Type B pancreatic cell (in vitro differentiated cells): ENCODE measurements around the gene ZNF414. TPM values are rescaled to one million over a fixed set of nuclear protein-coding genes. Genes with fewer than 3 reads are reported as not detected.
A peak's percentile ranks its signal among the peaks of the same experiment; 100 is the strongest.

Source experiments
- DNase-seq: peaks from one replicate; pipeline ENCODE4 v3.0.0; 2021; ENCODE audit warnings: mixed read lengths; ENCODE audit not compliant: unreplicated experiment; ENCODE audit errors: extremely low spot score
- H3K27ac Mint-ChIP-seq: 2 replicates; pipeline ENCODE4 v1.8.0; 2021; ENCODE audit warnings: mild to moderate bottlenecking, mixed read lengths
- H3K27me3 Mint-ChIP-seq: 2 replicates; pipeline ENCODE4 v1.8.0; 2021; ENCODE audit warnings: mixed read lengths
- H3K36me3 Mint-ChIP-seq: 2 replicates; pipeline ENCODE4 v1.8.0; 2021; ENCODE audit warnings: mixed read lengths
- H3K4me1 Mint-ChIP-seq: one replicate; pipeline ENCODE4 v1.8.0; 2021; ENCODE audit warnings: mixed read lengths; ENCODE audit not compliant: unreplicated experiment
- H3K4me3 Mint-ChIP-seq: 2 replicates; pipeline ENCODE4 v1.8.0; 2021; ENCODE audit warnings: mild to moderate bottlenecking, mixed read lengths
- H3K9me3 Mint-ChIP-seq: 2 replicates; pipeline ENCODE4 v1.8.0; 2021; ENCODE audit warnings: mixed read lengths
- total RNA-seq: library from RNA; stranded (reverse); gene quantifications from 2 replicates; pipeline ENCODE4 v1.2.1, GENCODE V29; 2021; ENCODE audit warnings: low replicate concordance
- TF ChIP-seq, protein P1 (sequence below): fragments of 200-600 bp; sonication (generic); conservative IDR thresholded peaks from 2 replicates; pipeline ENCODE4 v1.5.0; 2021; ENCODE audit warnings: antibody characterized with exemption, mild to moderate bottlenecking

ZNF414 gene
- total RNA-seq, 1 donor from 2014 or later = 25.4 TPM

DNA sequence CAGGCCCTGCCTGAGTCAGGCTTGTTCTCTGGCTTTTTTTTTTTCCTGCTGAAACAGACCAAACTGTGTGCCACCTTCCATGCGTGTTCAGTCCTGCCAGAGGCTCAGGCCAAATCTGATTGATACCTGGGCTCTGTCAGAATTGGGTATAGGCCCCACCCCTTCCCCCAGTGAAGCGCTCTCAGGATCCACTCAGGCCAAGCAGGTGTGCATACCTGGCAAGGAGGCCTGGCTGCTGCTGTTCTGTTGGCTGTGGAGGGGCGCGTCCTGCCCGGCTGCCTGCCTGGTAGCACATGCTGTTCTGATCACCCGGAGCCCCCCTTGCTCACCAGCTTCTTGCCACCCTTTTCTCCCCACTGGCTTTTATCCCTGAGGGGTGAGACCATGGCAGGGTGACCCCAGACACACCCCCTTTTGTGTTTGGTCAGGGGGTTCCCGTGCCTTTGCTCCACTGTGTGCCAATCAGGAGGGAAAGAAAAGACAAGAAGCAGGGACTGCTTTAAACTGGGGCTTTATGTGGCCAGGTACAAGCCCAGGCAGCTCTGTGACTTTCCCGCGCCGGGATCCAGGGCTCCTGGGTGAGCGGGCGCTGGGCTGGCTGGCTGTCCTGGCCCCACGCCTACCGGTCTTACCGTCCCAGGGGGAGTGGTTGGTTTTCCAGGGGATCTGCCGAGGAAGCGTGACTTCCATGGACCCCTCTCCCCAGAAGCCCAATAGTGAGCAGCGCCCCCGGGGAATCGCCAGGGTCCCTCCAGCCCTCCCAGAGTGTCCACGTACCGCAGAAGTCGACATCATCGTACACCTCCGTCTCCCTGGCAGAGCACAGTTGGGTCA is 24.2 kb downstream of the ZNF414 start:
- H3K27ac Mint-ChIP-seq = peak overlapping the region; percentile 55
- peaks cover 4% of the 10 kb centered on the region for H3K4me1 Mint-ChIP-seq
- TF ChIP-seq, protein P1, sequence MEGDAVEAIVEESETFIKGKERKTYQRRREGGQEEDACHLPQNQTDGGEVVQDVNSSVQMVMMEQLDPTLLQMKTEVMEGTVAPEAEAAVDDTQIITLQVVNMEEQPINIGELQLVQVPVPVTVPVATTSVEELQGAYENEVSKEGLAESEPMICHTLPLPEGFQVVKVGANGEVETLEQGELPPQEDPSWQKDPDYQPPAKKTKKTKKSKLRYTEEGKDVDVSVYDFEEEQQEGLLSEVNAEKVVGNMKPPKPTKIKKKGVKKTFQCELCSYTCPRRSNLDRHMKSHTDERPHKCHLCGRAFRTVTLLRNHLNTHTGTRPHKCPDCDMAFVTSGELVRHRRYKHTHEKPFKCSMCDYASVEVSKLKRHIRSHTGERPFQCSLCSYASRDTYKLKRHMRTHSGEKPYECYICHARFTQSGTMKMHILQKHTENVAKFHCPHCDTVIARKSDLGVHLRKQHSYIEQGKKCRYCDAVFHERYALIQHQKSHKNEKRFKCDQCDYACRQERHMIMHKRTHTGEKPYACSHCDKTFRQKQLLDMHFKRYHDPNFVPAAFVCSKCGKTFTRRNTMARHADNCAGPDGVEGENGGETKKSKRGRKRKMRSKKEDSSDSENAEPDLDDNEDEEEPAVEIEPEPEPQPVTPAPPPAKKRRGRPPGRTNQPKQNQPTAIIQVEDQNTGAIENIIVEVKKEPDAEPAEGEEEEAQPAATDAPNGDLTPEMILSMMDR = no peak

DNA sequence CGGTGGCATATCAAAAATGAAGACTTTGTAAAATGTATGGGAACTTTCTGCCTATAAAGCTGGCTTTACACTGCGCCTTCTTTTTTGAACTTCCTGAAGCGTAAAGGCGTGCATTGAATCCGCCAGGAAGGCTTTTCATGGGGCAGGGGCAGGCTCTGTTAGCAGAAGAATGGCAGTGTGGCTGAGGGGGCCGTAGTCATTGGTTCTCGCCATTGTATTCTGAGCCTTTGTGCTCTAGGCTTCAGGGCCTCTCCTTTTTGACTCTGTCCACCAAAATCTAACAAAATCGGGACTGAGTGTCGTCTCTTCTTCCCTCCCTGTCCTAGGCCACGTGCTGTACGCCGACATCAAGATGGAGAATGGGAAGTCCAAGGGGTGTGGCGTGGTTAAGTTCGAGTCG is 25.6 kb downstream of the ZNF414 start:
- Mint-ChIP-seq H3K36me3 (peaks cover 17% of the 10 kb centered on the region), H3K27me3 (no peaks in the 10 kb centered on the region), H3K4me3 (no peak overlapping the region), H3K9me3 (no peaks in the 10 kb centered on the region), H3K27ac (peak overlapping the region; percentile 54), H3K4me1 (peaks cover 4% of the 10 kb centered on the region)
- TF ChIP-seq, protein P1 = no peak
- no peak for DNase-seq

More for the DNA sequence above, 24.2 kb downstream of the ZNF414 start:
- H3K27me3 Mint-ChIP-seq = no peaks in the 10 kb centered on the region
- H3K9me3 Mint-ChIP-seq = no peaks in the 10 kb centered on the region
- DNase-seq = no peak
- peaks cover 17% of the 10 kb centered on the region for H3K36me3 Mint-ChIP-seq
- H3K4me3 Mint-ChIP-seq = no peak overlapping the region

DNA sequence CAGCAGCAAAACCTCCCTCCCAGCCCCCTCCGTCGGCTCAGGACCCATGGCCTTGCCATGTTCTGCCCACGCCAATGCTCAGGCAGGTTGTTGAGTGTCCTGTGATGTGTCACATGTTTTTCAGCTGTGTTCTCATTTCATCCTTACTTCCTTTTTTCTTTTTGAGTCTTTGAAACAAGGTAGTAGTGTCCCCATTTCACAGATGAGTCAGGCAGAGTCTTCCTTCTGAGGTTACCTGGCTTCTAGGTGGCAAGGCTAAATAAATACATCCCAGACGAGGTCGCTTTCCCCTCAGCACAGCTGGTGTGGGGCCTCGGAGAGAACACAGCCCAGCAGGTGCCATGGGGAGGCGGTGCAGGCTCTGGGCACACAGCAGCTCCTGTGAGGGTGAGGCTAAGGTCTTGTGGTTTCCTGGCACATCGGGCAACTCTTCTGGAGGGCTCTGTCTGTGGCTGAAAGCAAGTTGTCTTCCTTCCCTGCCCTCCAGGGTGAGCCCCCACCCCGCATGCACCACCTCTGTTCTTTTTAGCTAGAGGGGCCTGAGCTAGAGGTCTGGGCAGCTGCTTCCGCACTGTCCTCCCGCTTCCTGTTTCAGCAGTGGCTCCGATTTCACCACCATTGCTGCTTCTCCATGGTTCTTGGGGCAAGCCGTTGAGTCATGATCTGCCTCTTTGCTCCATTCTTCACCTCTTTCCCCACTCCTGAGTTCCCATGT is 26.7 kb downstream of the ZNF414 start:
- TF ChIP-seq, protein P1 = no peak
- peaks cover 4% of the 10 kb centered on the region for H3K4me1 Mint-ChIP-seq
- H3K27me3 Mint-ChIP-seq = no peaks in the 10 kb centered on the region
- H3K27ac Mint-ChIP-seq = peak overlapping the region; percentile 54
- H3K36me3 Mint-ChIP-seq = peaks cover 22% of the 10 kb centered on the region
- no peaks in the 10 kb centered on the region for H3K9me3 Mint-ChIP-seq
- no peak for DNase-seq
- H3K4me3 Mint-ChIP-seq = no peak overlapping the region

- no peak overlapping the region for H3K27ac Mint-ChIP-seq
- H3K4me3 Mint-ChIP-seq = no peak overlapping the region
- H3K9me3 Mint-ChIP-seq = no peaks in the 10 kb centered on the region
- TF ChIP-seq, protein P1 = no peak
- no peak for DNase-seq
- no peaks in the 10 kb centered on the region for H3K27me3 Mint-ChIP-seq
- peaks cover 4% of the 10 kb centered on the region for H3K4me1 Mint-ChIP-seq
- peaks cover 22% of the 10 kb centered on the region for H3K36me3 Mint-ChIP-seq
These were observed 27.3 kb downstream of the ZNF414 start for GRCh38 chr19:8486661-8487136.

GRCh38 chr19:8485561-8486371 is 28.2 kb downstream of the ZNF414 start:
- H3K4me1 Mint-ChIP-seq = peaks cover 12% of the 10 kb centered on the region
- H3K27me3 Mint-ChIP-seq = no peaks in the 10 kb centered on the region
- H3K4me3 Mint-ChIP-seq = no peak overlapping the region
- TF ChIP-seq, protein P1 = no peak
- H3K9me3 Mint-ChIP-seq = no peaks in the 10 kb centered on the region
- H3K36me3 Mint-ChIP-seq = peaks cover 25% of the 10 kb centered on the region
- DNase-seq = no peak
- H3K27ac Mint-ChIP-seq = no peak overlapping the region
